ENCODE results near the gene FAM234A. TPM values are rescaled to one million over a fixed set of nuclear protein-coding genes. Genes with fewer than 3 reads are reported as not detected.

Gene FAM234A
- total RNA-seq, 2 experiments from 2014 or later, result 18.3 to 21.5 TPM

DNA sequence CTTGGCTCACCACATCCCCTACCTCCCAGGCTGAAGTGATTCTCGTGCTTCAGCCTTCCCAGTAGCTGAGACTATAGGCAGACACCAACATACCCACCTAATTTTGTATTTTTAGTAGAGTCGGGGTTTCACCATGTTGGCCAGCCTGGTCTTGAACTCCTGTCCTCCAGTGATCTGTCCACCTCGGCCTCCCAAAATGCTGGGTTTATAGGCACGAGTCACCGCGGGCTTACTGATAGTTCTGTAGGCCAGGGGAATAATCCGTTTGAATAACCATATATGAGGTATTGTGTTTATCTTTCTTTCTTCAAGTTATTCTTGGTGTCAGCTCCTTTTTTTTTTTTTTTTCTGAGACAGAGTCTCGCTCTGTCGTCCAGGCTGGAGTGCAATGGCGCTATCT, 7.7 kb downstream of the FAM234A start:
- CTCF ChIA-PET, result interaction anchor here (1.0 kb wide), 1 partner anchor 11 kb away, joined by 3 read pairs; no protein-coding TSS in a partner anchor
- POLR2A ChIA-PET, result no interaction called here

DNA sequence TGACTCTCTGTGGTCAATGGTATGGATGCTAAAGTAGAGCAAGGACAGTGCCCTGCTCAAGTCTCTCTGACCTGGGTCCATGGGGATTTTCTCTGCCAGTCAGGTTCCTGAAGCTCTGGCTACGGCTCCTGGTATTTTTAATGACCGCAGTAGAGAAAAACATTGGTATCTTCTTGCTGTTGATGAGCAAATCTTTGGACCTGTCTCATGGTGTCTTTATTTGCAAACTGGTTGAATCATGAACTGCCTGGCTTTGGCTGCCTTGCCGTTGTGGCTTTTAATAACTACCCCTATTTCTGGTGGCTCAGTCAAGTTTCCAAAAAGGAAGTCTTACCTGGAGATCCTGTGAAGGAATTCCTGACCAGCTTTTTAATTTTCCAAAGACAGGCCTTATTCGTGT, 8.7 kb downstream of the FAM234A start:
- Mint-ChIP-seq H3K27ac (no peak overlapping the region), H3K27me3 (no peaks in the 10 kb centered on the region), H3K4me1 (ENCODE audit: low read depth) (peaks cover 19% of the 10 kb centered on the region), H3K4me3 (no peak overlapping the region), H3K9me3 (no peaks in the 10 kb centered on the region), H3K36me3 (ENCODE audit: low read depth) (no peaks in the 10 kb centered on the region)
- ATAC-seq (no peak), DNase-seq (no peak)
- ChIA-PET POLR2A (interaction anchor here (0.7 kb wide), 1 partner anchor 8 kb away, joined by 3 read pairs; the partner anchor contains the start of gene FAM234A), CTCF (no interaction called here)
- TF ChIP-seq, protein P1, sequence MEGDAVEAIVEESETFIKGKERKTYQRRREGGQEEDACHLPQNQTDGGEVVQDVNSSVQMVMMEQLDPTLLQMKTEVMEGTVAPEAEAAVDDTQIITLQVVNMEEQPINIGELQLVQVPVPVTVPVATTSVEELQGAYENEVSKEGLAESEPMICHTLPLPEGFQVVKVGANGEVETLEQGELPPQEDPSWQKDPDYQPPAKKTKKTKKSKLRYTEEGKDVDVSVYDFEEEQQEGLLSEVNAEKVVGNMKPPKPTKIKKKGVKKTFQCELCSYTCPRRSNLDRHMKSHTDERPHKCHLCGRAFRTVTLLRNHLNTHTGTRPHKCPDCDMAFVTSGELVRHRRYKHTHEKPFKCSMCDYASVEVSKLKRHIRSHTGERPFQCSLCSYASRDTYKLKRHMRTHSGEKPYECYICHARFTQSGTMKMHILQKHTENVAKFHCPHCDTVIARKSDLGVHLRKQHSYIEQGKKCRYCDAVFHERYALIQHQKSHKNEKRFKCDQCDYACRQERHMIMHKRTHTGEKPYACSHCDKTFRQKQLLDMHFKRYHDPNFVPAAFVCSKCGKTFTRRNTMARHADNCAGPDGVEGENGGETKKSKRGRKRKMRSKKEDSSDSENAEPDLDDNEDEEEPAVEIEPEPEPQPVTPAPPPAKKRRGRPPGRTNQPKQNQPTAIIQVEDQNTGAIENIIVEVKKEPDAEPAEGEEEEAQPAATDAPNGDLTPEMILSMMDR (IDR thresholded peaks at IDR 0.05), result no peak
- intact Hi-C loops (cut with micrococcal nuclease), result no loop called here

More for the DNA sequence above, 7.7 kb downstream of the FAM234A start:
- Mint-ChIP-seq H3K4me1 (ENCODE audit: low read depth) (peaks cover 22% of the 10 kb centered on the region), H3K9me3 (no peaks in the 10 kb centered on the region), H3K4me3 (no peak overlapping the region), H3K27me3 (no peaks in the 10 kb centered on the region), H3K27ac (no peak overlapping the region), H3K36me3 (ENCODE audit: low read depth) (peaks cover 2% of the 10 kb centered on the region)
- no peak for DNase-seq
- no peak for ATAC-seq
- intact Hi-C loops (cut with micrococcal nuclease), result no loop called here
- TF ChIP-seq, protein P1 (IDR thresholded peaks at IDR 0.05), result no peak

DNA sequence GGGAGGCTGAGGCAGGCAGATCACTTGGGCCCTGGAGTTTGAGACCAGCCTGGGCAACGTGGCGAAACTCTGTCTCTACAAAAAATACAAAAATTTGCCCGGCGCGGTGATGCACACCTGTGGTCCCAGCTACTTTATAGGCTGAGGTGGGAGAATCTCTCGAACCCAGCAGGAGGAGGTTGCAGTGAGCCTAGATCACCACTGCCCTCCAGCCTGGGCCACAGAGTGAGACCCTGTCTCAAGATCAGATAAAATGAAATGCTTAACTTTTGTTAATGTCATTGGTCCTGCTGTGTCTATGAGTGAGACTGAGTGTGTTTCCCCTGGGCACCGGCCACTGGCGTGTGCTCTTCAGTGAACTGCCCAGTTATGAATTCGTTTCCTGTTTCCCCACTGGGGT, 10.5 kb downstream of the FAM234A start:
- CTCF ChIA-PET, result interaction anchor here (1.3 kb wide), 1 partner anchor 10 kb away, joined by 3 read pairs; no protein-coding TSS in a partner anchor
- H3K9me3 Mint-ChIP-seq, result no peaks in the 10 kb centered on the region

DNA sequence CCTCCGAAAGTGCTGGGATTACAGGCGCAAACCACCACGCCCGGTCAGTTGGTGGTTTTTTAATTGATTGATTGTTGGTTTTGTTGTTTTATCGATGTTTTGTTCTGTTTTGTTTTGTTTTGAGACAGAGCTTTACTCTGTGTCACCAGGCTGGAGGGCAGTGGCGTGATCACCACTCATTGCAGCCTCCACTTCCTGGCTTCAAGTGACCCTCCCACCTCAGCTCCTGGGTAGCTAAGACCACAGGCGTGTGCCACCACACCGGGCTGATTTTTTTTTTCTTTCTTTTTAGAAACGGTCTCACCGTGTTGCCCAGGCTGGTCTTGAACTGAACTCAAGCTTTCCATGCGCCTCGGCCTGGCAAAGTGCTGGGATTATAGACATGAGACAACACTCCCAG, 12.4 kb downstream of the FAM234A start:
- POLR2A ChIA-PET, result interaction anchor here (0.6 kb wide), 1 partner anchor 158 kb away, joined by 3 read pairs; no protein-coding TSS in a partner anchor
- Mint-ChIP-seq H3K4me3 (no peak overlapping the region), H3K4me1 (ENCODE audit: low read depth) (peaks cover 6% of the 10 kb centered on the region), H3K36me3 (ENCODE audit: low read depth) (no peaks in the 10 kb centered on the region), H3K27ac (no peak overlapping the region), H3K9me3 (no peaks in the 10 kb centered on the region), H3K27me3 (no peaks in the 10 kb centered on the region)
- no peak for DNase-seq
- TF ChIP-seq, protein P1 (IDR thresholded peaks at IDR 0.05), result no peak
- CTCF ChIA-PET, result no interaction called here
- ATAC-seq, result no peak
- intact Hi-C loops (cut with micrococcal nuclease), result no loop called here

More for the DNA sequence above, 10.5 kb downstream of the FAM234A start:
- Mint-ChIP-seq H3K4me3 (no peak overlapping the region), H3K36me3 (ENCODE audit: low read depth) (no peaks in the 10 kb centered on the region), H3K27me3 (no peaks in the 10 kb centered on the region), H3K27ac (no peak overlapping the region), H3K4me1 (ENCODE audit: low read depth) (peaks cover 13% of the 10 kb centered on the region)
- intact Hi-C loops (cut with micrococcal nuclease), result no loop called here
- ATAC-seq, result no peak
- DNase-seq, result no peak
- TF ChIP-seq, protein P1 (IDR thresholded peaks at IDR 0.05), result no peak
- POLR2A ChIA-PET, result interaction anchor here (0.9 kb wide), 1 partner anchor 11 kb away, joined by 3 read pairs; no protein-coding TSS in a partner anchor

DNA sequence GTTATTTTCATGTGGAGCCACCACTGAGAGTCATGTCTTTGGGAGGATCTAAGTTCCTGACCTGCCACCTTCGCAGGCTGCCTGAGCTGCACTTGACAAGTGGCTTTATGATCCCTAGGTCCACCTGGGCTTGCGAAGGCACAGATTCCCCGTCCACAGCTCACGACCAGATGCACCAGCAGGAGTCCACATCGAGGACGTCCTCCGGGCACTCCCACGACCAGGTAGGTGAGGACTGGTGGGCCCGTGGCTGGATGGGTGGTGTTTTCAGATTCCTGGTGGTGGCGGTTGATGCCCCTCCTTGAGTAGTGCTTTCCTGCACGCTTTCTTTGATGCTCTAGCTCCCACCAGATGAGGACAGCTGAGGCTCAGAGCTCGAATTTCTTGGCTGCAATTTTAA, 14.8 kb downstream of the FAM234A start:
- CTCF ChIA-PET, result interaction anchor here (1.1 to 1.3 kb wide), 2 partner anchors 9 to 142 kb away, joined by 4 to 5 read pairs; no protein-coding TSS in a partner anchor
- no peaks in the 10 kb centered on the region for H3K27me3 Mint-ChIP-seq
- H3K27ac Mint-ChIP-seq, result no peak overlapping the region
- POLR2A ChIA-PET, result interaction anchor here (0.6 to 1.2 kb wide), 3 partner anchors 11 to 36 kb away, joined by 3 to 5 read pairs (median 3); no protein-coding TSS in a partner anchor
- H3K4me1 Mint-ChIP-seq (ENCODE audit: low read depth), result peaks cover 23% of the 10 kb centered on the region
- intact Hi-C loops (cut with micrococcal nuclease), result no loop called here
- TF ChIP-seq, protein P1 (IDR thresholded peaks at IDR 0.05), result no peak
- no peak overlapping the region for H3K4me3 Mint-ChIP-seq
- H3K36me3 Mint-ChIP-seq (ENCODE audit: low read depth), result peaks cover 3% of the 10 kb centered on the region
- ATAC-seq, result no peak
- no peaks in the 10 kb centered on the region for H3K9me3 Mint-ChIP-seq
- DNase-seq, result no peak

All from activated CD8-positive, alpha-beta T cell treated with anti-CD3 and anti-CD28 coated beads for 36 hours (primary cell).